Measurements from ENCODE around the gene ANXA9.

Gene ANXA9

DNA sequence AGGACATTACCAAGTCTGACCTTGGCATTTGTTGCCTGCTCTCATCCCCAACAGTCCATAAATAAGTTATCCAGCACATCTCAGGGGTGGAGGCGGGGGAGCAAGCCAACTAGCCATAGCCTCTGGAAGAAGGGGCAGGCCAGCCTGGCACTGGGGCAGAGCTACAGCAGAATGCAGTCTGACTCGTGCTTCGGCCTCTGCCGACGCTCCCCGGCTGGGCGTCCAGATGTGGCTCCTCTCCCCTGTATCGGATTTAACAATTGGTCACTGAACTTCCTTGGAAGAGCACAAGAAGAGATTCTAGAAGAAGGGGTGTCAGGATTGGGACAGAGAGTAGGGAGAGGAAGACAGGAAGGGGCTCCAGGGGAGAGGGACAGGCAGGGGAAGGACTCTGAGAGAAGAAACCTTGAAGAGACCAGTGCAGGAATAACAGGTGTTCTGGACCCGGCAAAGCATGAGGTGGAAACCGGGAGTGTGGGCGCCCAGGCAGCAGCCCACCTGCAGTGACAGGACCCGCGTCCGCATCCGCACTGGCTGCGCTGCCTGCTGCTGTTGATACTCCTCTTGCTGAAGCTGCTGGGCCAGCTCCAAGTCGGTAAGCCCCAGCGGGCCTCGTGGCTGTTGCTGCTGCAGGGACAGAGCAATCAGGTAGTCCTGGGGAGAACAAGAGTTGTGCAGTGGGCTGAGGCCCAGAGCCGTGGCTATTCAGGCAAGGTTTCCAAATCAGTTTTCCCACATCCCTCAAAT, 15.2 kb downstream of the ANXA9 start:
- no peak overlapping the region for H3K4me3 ChIP-seq (ENCODE audit: low read depth, low read length)
- TF ChIP-seq, protein P1, sequence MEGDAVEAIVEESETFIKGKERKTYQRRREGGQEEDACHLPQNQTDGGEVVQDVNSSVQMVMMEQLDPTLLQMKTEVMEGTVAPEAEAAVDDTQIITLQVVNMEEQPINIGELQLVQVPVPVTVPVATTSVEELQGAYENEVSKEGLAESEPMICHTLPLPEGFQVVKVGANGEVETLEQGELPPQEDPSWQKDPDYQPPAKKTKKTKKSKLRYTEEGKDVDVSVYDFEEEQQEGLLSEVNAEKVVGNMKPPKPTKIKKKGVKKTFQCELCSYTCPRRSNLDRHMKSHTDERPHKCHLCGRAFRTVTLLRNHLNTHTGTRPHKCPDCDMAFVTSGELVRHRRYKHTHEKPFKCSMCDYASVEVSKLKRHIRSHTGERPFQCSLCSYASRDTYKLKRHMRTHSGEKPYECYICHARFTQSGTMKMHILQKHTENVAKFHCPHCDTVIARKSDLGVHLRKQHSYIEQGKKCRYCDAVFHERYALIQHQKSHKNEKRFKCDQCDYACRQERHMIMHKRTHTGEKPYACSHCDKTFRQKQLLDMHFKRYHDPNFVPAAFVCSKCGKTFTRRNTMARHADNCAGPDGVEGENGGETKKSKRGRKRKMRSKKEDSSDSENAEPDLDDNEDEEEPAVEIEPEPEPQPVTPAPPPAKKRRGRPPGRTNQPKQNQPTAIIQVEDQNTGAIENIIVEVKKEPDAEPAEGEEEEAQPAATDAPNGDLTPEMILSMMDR (IDR thresholded peaks at IDR 0.05; ENCODE audit: insufficient read depth, low read depth, low read length, missing control alignments): no peak
- DNase-seq (ENCODE audit: low read depth): no peak

DNA sequence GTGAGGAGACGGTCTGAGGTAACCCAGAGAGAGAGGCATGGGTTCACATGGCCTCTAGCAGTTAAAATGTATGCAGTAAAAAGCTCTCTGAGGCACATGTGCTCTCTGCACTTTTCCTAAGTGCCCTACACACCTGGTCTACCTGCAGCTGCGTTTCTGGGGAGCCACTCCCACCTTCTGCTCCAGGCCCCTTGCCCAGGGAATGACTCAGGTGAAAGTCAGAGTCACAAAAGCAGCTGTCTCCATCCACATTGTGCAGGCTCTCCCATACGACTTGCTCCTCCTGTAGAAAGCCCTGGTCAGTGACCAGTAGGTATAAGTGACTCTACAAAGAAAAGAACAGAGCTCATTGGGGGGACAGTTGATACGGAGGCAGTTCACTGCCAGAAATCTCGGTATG, 15.9 kb downstream of the ANXA9 start:
- TF ChIP-seq, protein P1 (IDR thresholded peaks at IDR 0.05; ENCODE audit: insufficient read depth, low read depth, low read length, missing control alignments): no peak
- H3K4me3 ChIP-seq (ENCODE audit: low read depth, low read length): no peak overlapping the region
- DNase-seq (ENCODE audit: low read depth): no peak

DNA sequence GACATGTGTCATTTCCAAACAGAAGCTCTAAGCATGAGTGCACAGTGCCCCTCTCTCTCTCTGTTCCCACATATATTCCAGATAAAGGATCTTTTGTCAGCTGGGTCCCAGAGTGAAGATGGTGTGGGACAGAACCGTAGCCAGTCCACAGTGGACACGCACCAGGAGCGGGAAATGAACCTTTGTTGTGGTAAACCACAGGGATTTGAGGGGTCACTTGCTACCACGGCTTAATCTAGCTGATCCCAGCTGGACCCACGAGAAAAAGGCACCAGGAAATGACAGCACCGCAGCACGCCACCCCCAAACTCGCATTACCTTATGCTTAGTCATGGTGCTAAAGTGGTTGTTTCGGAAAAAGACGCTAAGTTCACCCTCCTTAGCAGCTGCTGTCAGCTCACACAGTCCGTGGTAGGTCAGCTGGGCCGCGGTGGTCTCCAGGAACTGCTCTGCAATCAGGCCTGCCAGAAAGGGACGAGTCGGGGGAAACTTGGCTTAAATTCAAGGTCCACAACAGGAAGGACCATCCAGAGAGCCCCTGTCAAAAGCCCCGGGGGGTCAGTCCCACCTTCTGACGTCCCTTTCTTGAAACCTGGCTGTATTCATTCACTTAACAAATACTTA, 17.1 kb downstream of the ANXA9 start:
- DNase-seq (ENCODE audit: low read depth): no peak
- H3K4me3 ChIP-seq (ENCODE audit: low read depth, low read length): no peak overlapping the region
- TF ChIP-seq, protein P1 (IDR thresholded peaks at IDR 0.05; ENCODE audit: insufficient read depth, low read depth, low read length, missing control alignments): no peak

DNA sequence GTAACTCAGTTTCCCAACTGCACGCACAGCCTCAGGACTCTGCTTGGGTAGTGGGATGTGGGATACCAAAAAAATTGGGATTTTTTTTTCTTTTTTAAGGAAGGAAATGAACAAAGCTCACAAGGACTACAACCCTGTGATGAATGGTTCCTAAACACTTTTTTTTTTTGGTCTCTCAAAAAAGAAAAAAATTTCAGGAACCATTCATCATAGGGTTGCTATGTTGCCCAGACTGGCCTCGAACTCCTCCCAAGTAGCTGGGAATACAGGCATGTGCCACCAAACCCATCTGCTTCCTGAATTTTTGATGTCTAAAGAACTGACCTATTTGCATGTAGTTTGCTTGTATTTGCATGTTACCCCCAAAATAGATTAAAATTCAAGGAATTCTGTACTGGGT, 17.8 kb downstream of the ANXA9 start:
- H3K4me3 ChIP-seq (ENCODE audit: low read depth, low read length): no peak overlapping the region
- DNase-seq (ENCODE audit: low read depth): no peak
- TF ChIP-seq, protein P1 (IDR thresholded peaks at IDR 0.05; ENCODE audit: insufficient read depth, low read depth, low read length, missing control alignments): no peak

DNA sequence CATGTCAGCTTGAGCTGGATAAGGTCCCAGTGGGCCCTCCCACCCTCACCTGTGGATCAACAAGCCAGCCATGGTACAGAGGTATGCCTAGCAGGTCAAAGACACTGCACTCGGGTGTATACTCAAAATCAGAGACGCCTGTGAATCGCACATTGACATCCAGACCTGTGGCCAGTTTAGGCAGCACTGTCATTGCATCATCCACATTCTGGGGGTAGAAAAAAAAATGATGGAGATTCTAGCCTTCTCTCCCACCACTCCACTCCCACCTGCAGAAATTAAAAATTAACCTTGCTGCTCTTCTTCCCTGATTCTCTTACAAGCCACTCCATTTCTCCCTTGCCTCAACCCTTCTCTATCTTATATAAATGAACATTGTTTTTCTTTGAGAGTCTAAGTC, 18.3 kb downstream of the ANXA9 start:
- no peak for DNase-seq (ENCODE audit: low read depth)

DNA sequence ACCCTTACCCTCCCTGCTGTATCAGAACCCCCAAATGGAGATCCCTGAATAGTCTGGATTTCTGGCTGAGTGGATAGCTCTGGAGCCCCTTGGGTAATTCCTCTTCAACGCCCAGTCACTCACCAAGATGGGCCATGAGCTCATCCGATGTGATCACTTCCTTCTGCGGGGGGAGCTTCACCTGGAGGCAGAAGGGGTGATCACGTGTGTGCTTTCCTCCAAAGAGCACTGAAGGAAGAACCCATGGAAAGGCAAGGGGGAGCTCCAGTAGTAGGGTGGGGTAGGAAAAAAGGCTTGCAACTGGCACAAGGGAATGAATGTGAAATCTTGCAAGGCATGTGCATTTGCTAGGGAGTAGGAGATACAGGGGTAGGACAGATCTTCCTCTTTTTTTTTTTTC, 19.5 kb downstream of the ANXA9 start:
- no peak for DNase-seq (ENCODE audit: low read depth)
- TF ChIP-seq, protein P1 (IDR thresholded peaks at IDR 0.05; ENCODE audit: insufficient read depth, low read depth, low read length, missing control alignments): no peak
- no peak overlapping the region for H3K4me3 ChIP-seq (ENCODE audit: low read depth, low read length)

More for the DNA sequence above, 18.3 kb downstream of the ANXA9 start:
- TF ChIP-seq, protein P1 (IDR thresholded peaks at IDR 0.05; ENCODE audit: insufficient read depth, low read depth, low read length, missing control alignments): no peak
- H3K4me3 ChIP-seq (ENCODE audit: low read depth, low read length): no peak overlapping the region
